Measurements from ENCODE around the gene SPR.

DNA sequence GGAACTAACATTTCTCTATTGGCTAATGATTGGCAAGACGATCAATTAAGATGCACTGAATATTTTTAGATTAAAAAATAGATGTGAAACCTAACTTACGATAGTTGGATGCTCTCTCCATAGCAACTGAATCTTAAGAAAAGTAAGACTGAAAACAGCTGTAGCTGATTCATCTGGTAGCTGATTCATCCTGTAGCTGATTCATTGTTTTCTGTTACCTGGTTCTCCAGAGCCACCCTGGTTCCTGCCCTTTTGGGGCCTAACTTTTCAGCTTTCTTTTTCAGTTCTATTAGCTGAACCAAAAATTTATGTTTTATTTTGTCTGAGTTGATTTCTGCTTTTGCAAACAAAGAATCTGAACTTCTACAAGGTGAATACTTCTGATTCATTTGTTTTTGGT lies 22.7 kb upstream of the SPR start:
- TF ChIP-seq, protein P1, sequence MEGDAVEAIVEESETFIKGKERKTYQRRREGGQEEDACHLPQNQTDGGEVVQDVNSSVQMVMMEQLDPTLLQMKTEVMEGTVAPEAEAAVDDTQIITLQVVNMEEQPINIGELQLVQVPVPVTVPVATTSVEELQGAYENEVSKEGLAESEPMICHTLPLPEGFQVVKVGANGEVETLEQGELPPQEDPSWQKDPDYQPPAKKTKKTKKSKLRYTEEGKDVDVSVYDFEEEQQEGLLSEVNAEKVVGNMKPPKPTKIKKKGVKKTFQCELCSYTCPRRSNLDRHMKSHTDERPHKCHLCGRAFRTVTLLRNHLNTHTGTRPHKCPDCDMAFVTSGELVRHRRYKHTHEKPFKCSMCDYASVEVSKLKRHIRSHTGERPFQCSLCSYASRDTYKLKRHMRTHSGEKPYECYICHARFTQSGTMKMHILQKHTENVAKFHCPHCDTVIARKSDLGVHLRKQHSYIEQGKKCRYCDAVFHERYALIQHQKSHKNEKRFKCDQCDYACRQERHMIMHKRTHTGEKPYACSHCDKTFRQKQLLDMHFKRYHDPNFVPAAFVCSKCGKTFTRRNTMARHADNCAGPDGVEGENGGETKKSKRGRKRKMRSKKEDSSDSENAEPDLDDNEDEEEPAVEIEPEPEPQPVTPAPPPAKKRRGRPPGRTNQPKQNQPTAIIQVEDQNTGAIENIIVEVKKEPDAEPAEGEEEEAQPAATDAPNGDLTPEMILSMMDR (IDR thresholded peaks at IDR 0.05): no peak
- TF ChIP-seq EZH2 (IDR thresholded peaks at IDR 0.05; ENCODE audit: borderline replicate concordance, insufficient read depth, low read depth, low read length, poor library complexity, severe bottlenecking): no peak

Data from B cell (primary cell).